KMS-11 (cell line): ENCODE results near the gene RASL11A.

Experiments
- H2AFZ ChIP-seq: fragments of 200-600 bp; sonication (generic); 2 replicates; pipeline ENCODE4 v1.6.1; 2016; ENCODE audit warnings: antibody characterized with exemption, mixed run types, low read depth
- H3K27ac ChIP-seq: fragments of 200-600 bp; sonication (generic); 2 replicates; pipeline ENCODE4 v1.6.1; 2016; ENCODE audit warnings: mild to moderate bottlenecking, mixed run types
- H3K27me3 ChIP-seq: fragments of 200-600 bp; sonication (generic); 2 replicates; pipeline ENCODE4 v1.6.1; 2017; ENCODE audit warnings: mild to moderate bottlenecking, low read depth, mixed run types, moderate library complexity; ENCODE audit not compliant: insufficient read depth
- H3K36me3 ChIP-seq: fragments of 200-600 bp; sonication (generic); 2 replicates; pipeline ENCODE4 v1.6.1; 2017; ENCODE audit warnings: mild to moderate bottlenecking, mixed run types; ENCODE audit not compliant: insufficient read depth
- H3K4me1 ChIP-seq: fragments of 200-600 bp; sonication (generic); 2 replicates; pipeline ENCODE4 v1.6.1; 2016; ENCODE audit warnings: mild to moderate bottlenecking, low read depth, mixed run types; ENCODE audit not compliant: poor library complexity, severe bottlenecking
- H3K4me2 ChIP-seq: fragments of 200-600 bp; sonication (generic); 2 replicates; pipeline ENCODE4 v1.7.0; 2016; ENCODE audit warnings: mild to moderate bottlenecking, mixed run types
- H3K4me3 ChIP-seq: fragments of 200-600 bp; sonication (generic); IDR thresholded peaks from 2 replicates; pipeline ENCODE4 v1.6.1; 2017; ENCODE audit warnings: low read depth, low read length, mixed read lengths; ENCODE audit not compliant: insufficient read depth
- H3K79me2 ChIP-seq: fragments of 200-600 bp; sonication (generic); 2 replicates; pipeline ENCODE4 v1.6.1; 2016; ENCODE audit warnings: low read depth, mixed run types; ENCODE audit not compliant: insufficient read depth
- H3K9ac ChIP-seq: fragments of 200-600 bp; sonication (generic); 2 replicates; pipeline ENCODE4 v1.6.1; 2016; ENCODE audit warnings: mild to moderate bottlenecking, mixed run types
- H4K20me1 ChIP-seq: fragments of 200-600 bp; sonication (generic); 2 replicates; pipeline ENCODE4 v1.6.1; 2016; ENCODE audit warnings: mild to moderate bottlenecking, mixed run types; ENCODE audit not compliant: insufficient read depth
- TF ChIP-seq, protein P1 (sequence below): fragments of 200-600 bp; sonication (generic); conservative IDR thresholded peaks from 2 replicates; pipeline ENCODE4 v1.6.1; 2017; ENCODE audit warnings: low read depth, mild to moderate bottlenecking, antibody characterized with exemption, low read length, moderate library complexity, mixed read lengths

The RASL11A gene

DNA sequence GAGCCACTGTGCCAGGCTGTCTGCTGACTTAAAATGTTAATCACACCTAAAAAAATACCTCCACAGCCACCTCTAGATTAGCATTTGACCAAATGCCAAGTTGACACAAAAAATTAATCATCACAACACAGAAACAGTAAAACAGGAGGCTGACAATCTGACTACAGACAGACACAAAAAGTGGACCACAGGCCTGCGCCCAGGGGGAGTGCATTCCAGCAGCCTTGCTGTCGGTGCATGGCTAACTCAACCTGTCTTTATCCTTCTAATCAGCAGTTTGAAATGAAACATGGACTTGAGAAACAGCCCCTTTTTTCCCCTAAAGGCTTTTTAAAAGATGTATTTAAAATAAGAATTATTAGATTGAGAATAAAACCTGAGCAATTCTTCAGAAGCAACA lies 34.0 kb downstream of the RASL11A start:
- Histone ChIP-seq H4K20me1 (no peaks in the 10 kb centered on the region), H3K4me3 (no peak overlapping the region), H3K27me3 (no peaks in the 10 kb centered on the region), H3K4me2 (no peak overlapping the region), H3K9ac (no peak overlapping the region), H3K79me2 (no peaks in the 10 kb centered on the region), H3K27ac (no peak overlapping the region), H3K36me3 (no peaks in the 10 kb centered on the region), H3K4me1 (no peaks in the 10 kb centered on the region), H2AFZ (no peak overlapping the region)
- TF ChIP-seq, protein P1, sequence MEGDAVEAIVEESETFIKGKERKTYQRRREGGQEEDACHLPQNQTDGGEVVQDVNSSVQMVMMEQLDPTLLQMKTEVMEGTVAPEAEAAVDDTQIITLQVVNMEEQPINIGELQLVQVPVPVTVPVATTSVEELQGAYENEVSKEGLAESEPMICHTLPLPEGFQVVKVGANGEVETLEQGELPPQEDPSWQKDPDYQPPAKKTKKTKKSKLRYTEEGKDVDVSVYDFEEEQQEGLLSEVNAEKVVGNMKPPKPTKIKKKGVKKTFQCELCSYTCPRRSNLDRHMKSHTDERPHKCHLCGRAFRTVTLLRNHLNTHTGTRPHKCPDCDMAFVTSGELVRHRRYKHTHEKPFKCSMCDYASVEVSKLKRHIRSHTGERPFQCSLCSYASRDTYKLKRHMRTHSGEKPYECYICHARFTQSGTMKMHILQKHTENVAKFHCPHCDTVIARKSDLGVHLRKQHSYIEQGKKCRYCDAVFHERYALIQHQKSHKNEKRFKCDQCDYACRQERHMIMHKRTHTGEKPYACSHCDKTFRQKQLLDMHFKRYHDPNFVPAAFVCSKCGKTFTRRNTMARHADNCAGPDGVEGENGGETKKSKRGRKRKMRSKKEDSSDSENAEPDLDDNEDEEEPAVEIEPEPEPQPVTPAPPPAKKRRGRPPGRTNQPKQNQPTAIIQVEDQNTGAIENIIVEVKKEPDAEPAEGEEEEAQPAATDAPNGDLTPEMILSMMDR, result no peak

DNA sequence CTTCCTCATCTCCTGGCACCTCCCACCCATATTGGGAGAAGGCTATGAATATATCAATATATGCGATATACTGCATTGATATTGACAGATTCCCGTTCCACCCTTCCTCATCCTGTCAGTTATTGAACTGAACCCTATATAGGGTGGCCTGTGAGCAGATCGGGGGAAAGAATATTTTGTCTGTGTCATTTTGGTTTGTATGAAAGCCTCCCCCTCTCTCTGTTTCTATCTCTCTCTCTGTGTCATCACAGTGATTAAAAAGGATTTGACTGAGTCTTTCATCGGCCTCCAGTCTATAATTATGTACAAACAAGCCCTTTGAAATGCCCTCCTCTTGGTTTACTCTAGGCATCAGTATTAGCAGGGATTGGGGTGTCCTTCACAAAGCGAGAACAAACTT lies 35.7 kb downstream of the RASL11A start:
- Histone ChIP-seq H3K4me3 (no peak overlapping the region), H3K9ac (no peak overlapping the region), H4K20me1 (no peaks in the 10 kb centered on the region), H3K27ac (no peak overlapping the region), H3K36me3 (no peaks in the 10 kb centered on the region), H3K27me3 (no peaks in the 10 kb centered on the region), H3K79me2 (no peaks in the 10 kb centered on the region), H3K4me2 (no peak overlapping the region), H2AFZ (no peak overlapping the region), H3K4me1 (no peaks in the 10 kb centered on the region)
- TF ChIP-seq, protein P1, result no peak

DNA sequence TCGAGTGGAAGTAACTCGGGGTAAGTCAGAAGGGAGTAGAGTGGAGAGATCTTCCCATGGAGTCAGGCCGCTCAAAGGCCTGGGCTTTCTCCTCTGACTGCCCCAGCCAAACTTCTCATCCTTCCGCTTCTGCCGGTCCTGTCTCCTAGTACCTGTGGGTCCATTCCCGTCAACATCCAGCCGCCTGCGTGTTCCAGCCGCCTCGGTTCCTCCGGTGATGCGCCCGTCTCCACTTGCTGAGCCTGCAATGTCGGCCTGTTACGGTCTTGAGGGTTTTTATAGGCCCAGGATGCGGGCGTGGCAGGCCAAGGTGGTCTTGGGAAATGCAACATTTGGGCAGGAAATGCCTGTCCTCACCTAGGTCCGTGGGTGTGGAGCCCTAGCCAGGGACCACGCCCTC lies 38.3 kb downstream of the RASL11A start:
- no peak overlapping the region for H2AFZ ChIP-seq
- TF ChIP-seq, protein P1, result no peak

DNA sequence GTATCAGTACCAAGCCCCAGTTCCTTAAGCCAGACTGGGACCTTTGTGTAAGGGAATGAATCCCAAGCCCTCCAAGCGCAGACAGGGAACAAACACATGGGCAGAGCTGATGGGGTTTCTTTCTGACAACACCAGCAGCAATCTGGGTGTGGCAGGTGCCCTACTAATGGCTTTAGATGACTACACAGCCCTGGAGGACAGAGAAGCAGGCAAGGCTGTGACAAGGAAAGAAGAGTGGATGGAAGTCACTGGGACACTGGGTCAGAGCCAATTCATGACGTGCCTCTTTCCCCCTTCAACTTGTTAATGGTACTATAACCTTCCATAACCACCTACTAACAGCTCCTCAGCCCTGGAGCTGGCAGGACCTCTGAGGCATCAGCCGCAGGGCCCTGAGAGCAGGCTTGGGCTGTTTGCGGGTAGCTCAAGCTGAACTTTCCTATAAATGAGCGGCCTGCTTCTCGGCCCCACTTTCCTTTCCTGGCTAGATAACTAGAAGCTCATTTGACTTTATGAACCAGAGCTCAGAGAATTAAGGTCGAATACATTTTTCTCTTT lies 38.9 kb downstream of the RASL11A start:
- no peaks in the 10 kb centered on the region for H3K36me3 ChIP-seq
- no peak overlapping the region for H3K4me2 ChIP-seq
- no peaks in the 10 kb centered on the region for H4K20me1 ChIP-seq
- no peak overlapping the region for H2AFZ ChIP-seq
- no peaks in the 10 kb centered on the region for H3K4me1 ChIP-seq
- no peak overlapping the region for H3K4me3 ChIP-seq
- no peak overlapping the region for H3K27ac ChIP-seq
- H3K27me3 ChIP-seq, result no peaks in the 10 kb centered on the region
- no peak overlapping the region for H3K9ac ChIP-seq
- no peaks in the 10 kb centered on the region for H3K79me2 ChIP-seq
- TF ChIP-seq, protein P1, result no peak

More for the DNA sequence above, 38.3 kb downstream of the RASL11A start:
- Histone ChIP-seq H3K27ac (no peak overlapping the region), H3K36me3 (no peaks in the 10 kb centered on the region), H3K4me1 (no peaks in the 10 kb centered on the region), H3K4me2 (no peak overlapping the region), H3K79me2 (no peaks in the 10 kb centered on the region), H3K9ac (no peak overlapping the region), H4K20me1 (no peaks in the 10 kb centered on the region), H3K4me3 (no peak overlapping the region), H3K27me3 (no peaks in the 10 kb centered on the region)
